Neutrophil (primary cell): ENCODE measurements around the gene CLMP.

Experiments used
- H3K27ac ChIP-seq: fragments of 200-600 bp; sonication (generic); 2 replicates; pipeline ENCODE4 v1.5.1; 2016; ENCODE audit warnings: mild to moderate bottlenecking, moderate library complexity
- H3K27me3 ChIP-seq: fragments of 200-600 bp; sonication (generic); 2 replicates; pipeline ENCODE4 v1.6.0; 2016; ENCODE audit warnings: mild to moderate bottlenecking
- H3K36me3 ChIP-seq: fragments of 200-600 bp; sonication (generic); 2 replicates; pipeline ENCODE4 v1.5.1; 2017
- H3K4me1 ChIP-seq, 2 experiments: fragments of 200-600 bp in 1 of 2; sonication (generic) in 1 of 2; 1 replicate in 1 of 2; 2 replicates in 1 of 2; pipeline versions ENCODE4 v1.5.1 to v1.6.1; 2013 to 2016; ENCODE audit warnings: low read depth in 1 of 2, low read length in 1 of 2, mild to moderate bottlenecking in 1 of 2, moderate library complexity in 1 of 2; ENCODE audit not compliant: control insufficient read depth in 1 of 2, insufficient read depth in 1 of 2
- H3K4me3 ChIP-seq, 2 experiments: fragments of 200-600 bp in 1 of 2; sonication (generic) in 1 of 2; 1 replicate in 1 of 2; 2 replicates in 1 of 2; pipeline ENCODE4 v1.5.1; 2013 to 2016; ENCODE audit warnings: low read depth in 1 of 2, low read length in 1 of 2, mild to moderate bottlenecking in 1 of 2, moderate library complexity in 1 of 2
- H3K9me3 ChIP-seq: fragments of 200-600 bp; sonication (generic); 2 replicates; pipeline ENCODE4 v1.5.1; 2016
- CTCF ChIP-seq: fragments of 200-600 bp; sonication (generic); IDR thresholded peaks from 2 replicates; pipeline ENCODE4 v1.5.1; 2016; ENCODE audit warnings: antibody characterized with exemption

CLMP gene

DNA sequence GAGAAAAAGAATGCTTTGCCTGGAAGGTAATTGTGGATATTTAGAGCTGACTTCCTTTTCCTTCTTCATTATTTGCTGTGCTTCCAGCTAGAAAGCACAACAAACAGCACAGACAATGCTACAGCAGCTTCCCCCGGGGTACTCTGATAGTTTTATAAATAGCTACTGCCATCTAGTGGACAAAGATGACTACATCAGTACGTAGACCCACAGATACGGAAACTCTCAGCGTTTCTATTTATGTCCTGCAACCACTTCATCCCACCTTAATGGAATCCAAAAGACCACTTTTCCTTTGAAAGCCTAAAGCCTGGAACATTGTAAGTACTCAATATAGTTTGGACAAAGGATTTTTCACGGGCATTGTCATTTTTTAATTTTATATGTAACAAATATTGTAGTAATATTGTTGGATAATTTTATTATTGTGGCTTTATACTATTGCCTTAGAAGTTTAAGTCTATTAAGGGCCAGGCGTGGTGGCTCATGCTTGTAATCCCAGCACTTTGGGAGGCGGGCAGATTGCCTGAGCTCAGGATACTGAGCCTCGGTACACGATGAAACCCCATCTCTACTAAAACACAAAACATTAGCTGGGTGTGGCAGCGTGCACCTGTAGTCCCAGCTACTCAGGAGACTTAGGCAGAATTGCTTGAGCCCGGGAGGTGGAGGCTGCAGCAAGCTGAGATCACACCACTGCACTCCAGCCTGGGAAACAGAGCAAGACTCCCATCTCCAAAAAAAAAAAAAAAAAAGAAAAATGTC is 140.6 kb downstream of the CLMP start:
- Histone ChIP-seq H3K36me3 (peaks cover 55% of the 10 kb centered on the region), H3K9me3 (no peaks in the 10 kb centered on the region), H3K27ac (peak overlapping the region; percentile 11), H3K27me3 (no peaks in the 10 kb centered on the region), H3K4me1 (peaks cover 2 to 17% of the 10 kb centered on the region in 2 experiments), H3K4me3 (no peak overlapping the region)
- TF ChIP-seq CTCF: peak; percentile 70

DNA sequence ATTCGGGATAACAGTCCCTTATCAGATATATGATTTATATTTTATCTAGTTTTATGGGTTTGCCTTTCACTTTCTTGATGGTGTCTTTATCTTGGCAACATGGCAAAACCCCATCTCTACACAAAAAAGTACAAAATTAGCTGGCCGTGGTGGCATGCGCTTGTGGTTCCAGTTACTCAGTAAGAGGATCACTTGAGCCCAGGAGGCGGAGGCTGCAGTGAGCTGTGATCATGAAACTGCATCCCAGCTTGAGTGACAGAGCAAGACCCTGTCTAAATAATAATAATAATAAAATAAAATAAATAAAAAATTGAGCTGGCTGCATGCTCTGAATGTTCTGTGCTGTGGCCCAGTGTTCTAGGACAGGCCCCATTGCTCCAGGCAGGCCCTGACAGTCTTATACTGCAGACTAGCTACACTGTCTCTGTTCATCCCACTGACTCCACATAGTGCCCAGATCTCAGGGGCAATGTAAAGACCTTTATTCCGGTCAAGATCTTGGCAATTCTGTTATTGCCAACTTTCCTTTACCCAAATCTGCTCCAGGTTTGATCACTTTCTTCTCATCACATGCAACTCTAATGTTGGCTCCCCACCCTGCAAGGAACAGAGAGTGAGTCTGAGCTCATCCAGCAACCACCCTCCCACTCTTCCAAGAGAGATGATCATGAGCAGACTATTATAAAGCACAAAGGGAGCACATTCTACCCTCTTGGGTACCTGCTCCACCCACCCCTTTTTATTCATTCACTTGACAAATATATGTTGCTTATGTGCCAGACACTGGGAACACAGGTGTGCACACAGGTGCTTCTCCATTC is 141.9 kb downstream of the CLMP start:
- no peak for TF ChIP-seq CTCF
- Histone ChIP-seq H3K27ac (no peak overlapping the region), H3K4me1 (peaks cover 0 to 6% of the 10 kb centered on the region in 2 experiments), H3K27me3 (no peaks in the 10 kb centered on the region), H3K36me3 (peaks cover 41% of the 10 kb centered on the region), H3K4me3 (no peak overlapping the region), H3K9me3 (no peaks in the 10 kb centered on the region)

DNA sequence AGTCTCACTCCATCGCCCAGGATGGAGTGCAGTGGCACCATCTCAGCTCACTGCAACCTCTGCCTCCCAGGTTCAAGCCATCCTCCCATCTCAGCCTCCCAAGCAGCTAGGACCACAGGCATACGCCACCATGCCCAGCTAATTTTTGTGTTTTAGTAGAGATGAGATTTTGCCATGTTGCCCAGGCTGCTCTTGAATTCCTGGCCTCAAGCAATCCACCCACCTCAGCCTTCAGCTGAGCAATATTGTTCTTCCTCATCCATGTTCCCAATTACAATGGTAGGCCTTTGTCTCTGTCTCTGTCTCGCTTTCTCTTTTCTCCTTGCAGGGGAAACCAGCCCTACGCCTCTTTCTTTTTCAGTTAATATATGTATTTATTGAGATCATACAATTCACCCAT is 143.4 kb downstream of the CLMP start:
- H3K4me3 ChIP-seq: no peak overlapping the region
- peaks cover 0 to 6% of the 10 kb centered on the region in 2 experiments for H3K4me1 ChIP-seq
- H3K36me3 ChIP-seq: peaks cover 27% of the 10 kb centered on the region
- no peak for TF ChIP-seq CTCF
- no peaks in the 10 kb centered on the region for H3K9me3 ChIP-seq
- no peaks in the 10 kb centered on the region for H3K27me3 ChIP-seq
- H3K27ac ChIP-seq: no peak overlapping the region

- Histone ChIP-seq H3K4me3 (no peak overlapping the region), H3K27me3 (no peaks in the 10 kb centered on the region), H3K9me3 (no peaks in the 10 kb centered on the region), H3K4me1 (peaks cover 0 to 6% of the 10 kb centered on the region in 2 experiments), H3K27ac (no peak overlapping the region), H3K36me3 (peaks cover 22% of the 10 kb centered on the region)
- TF ChIP-seq CTCF: no peak
Observed at GRCh38 chr11:123051146-123051545, 143.9 kb downstream of the CLMP start.

DNA sequence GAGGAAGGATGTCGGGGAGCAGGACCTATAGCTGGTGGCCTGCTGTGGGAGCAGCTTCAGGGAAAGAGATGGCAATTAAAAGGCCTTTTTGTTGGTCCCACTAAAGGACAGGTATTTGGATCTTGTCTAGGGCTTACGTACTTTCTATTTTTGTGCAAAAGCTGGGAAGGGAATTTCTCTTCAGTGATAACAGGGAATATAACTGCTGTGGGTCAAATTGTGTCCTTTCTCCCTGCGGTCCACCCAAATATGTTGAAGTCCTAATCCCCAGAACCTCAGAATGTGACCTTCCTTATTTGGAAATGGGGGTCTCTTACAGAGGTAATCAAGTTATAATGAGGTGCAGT is 147.1 kb downstream of the CLMP start:
- H3K36me3 ChIP-seq: no peaks in the 10 kb centered on the region
- H3K27ac ChIP-seq: no peak overlapping the region
- H3K9me3 ChIP-seq: no peaks in the 10 kb centered on the region
- no peak overlapping the region for H3K4me3 ChIP-seq
- no peaks in the 10 kb centered on the region for H3K27me3 ChIP-seq
- no peaks in the 10 kb centered on the region for H3K4me1 ChIP-seq
- TF ChIP-seq CTCF: no peak
